Heart right ventricle (tissue), 16 donors: Measurements from ENCODE around the gene CD33. TPM values are rescaled to one million over a fixed set of nuclear protein-coding genes. Genes with fewer than 3 reads are reported as not detected.

ENCODE experiments used
- ATAC-seq, 8 donors: fragments of 200-7000 bp; cut with Tn5 transposase; one replicate each; pipeline ENCODE4 v1.9.1; 2020; ENCODE audit warnings: mild to moderate bottlenecking in 8 of 8, moderate library complexity in 8 of 8, moderate number of reproducible peaks in 1 of 8
- DNase-seq, 2 donors: peaks; one replicate each; pipeline ENCODE4 v3.0.0-alpha.2; 2020
- H3K27ac ChIP-seq, 10 donors: fragments of 200-600 bp; sonication (generic) in 2 of 10; one replicate each; pipeline versions ENCODE4 v1.5.0 to v1.8.0; 2020 to 2022; ENCODE audit warnings: mild to moderate bottlenecking in 3 of 10
- H3K27me3 ChIP-seq, 7 donors: fragments of 200-600 bp; one replicate each; pipeline ENCODE4 v1.8.0; 2021 to 2022; ENCODE audit warnings: mild to moderate bottlenecking in 2 of 7
- H3K36me3 ChIP-seq, 9 donors: fragments of 200-600 bp; sonication (generic) in 1 of 9; one replicate each; pipeline versions ENCODE4 v1.5.0 to v1.8.0; 2020 to 2022; ENCODE audit warnings: mild to moderate bottlenecking in 2 of 9
- H3K4me1 ChIP-seq, 9 donors: fragments of 200-600 bp; sonication (generic) in 1 of 9; one replicate each; pipeline versions ENCODE4 v1.5.0 to v1.8.0; 2020 to 2022; ENCODE audit warnings: mild to moderate bottlenecking in 4 of 9
- H3K4me3 ChIP-seq, 10 donors: fragments of 200-600 bp; sonication (generic) in 2 of 10; one replicate each; pipeline versions ENCODE4 v1.5.0 to v1.8.0; 2020 to 2022; ENCODE audit warnings: mild to moderate bottlenecking in 7 of 10, moderate library complexity in 2 of 10
- H3K9me3 ChIP-seq, 11 donors: fragments of 200-600 bp in 10 of 11; sonication (generic) in 2 of 11; one replicate each; pipeline versions ENCODE4 v1.5.0 to v1.8.0; 2013 to 2022; ENCODE audit warnings: mild to moderate bottlenecking in 2 of 11, control low read depth in 1 of 11, moderate library complexity in 1 of 11
- CTCF ChIP-seq, 9 donors: fragments of 200-600 bp; sonication (generic) in 2 of 9; IDR thresholded peaks; one replicate each; pipeline versions ENCODE4 v1.5.0 to v1.8.0; 2021 to 2022; ENCODE audit warnings: antibody characterized with exemption in 9 of 9, mild to moderate bottlenecking in 5 of 9, moderate library complexity in 1 of 9
- WGBS, 2 donors: extraction: QIAGEN DNeasy Blood & Tissue Kit; methylation state at CpG; one replicate each; pipeline ENCODE4 v1.1.7; 2013; ENCODE audit warnings: inconsistent platforms in 1 of 2; 5-methylcytosine and 5-hydroxymethylcytosine counted together
- intact Hi-C, 10 donors: fragments of 100-400 bp; cut with DNase I; formaldehyde crosslinking; loops; one replicate each; pipeline versions ENCODE4 v1.11.1 to v1.14.2; 2022
- polyA plus RNA-seq, 2 donors: library from polyadenylated mRNA; stranded (reverse); fragments of 200-250 nt; gene quantifications; one replicate each; pipeline ENCODE4 v1.2.3, GENCODE V29; 2013
- total RNA-seq, 10 donors: library from RNA; stranded (reverse); fragmentation: NEBNext Ultra II Directional in 3 of 10; extraction: Animal tissue kit (Norgen Biotek cat#: 25700) in 3 of 10; gene quantifications; one replicate each; pipeline versions ENCODE4 v1.2.1 to v1.2.4, GENCODE V29; 2021 to 2023
- donor health status: Arrhythmogenic right ventricular cardiomyopathy.
- donor health status: ischemic (EF 13 %, LVEDD 7.1; RV severe dilation, severe dysfunction).
- donor health status: healthy with polysubstance abuse.
- donor health status: DM: no; HTN: yes; CAD: no.
- donor health status: DM: no; HTN: no; CAD: no.
- donor health status: ischemic (EF 25% LVEDD 6.9; RV normal size, moderate dysfunction).
- donor health status: ischemic (EF 25% LVEDD 5.7; RV mildly dilated, moderate dysfunction).
- donor health status: healthy.
- donor health status: DM: yes; HTN: yes; CAD: no.
- donor health status: Ischemic cardiomyopathy.
- donor health status: ischemic (EF 35%, LVEDD 5.7; RV mildly dilated, moderate dysfunction).
- donor health status: nonischemic (EF 11% LVEDD 7.7; RV severe dilation, severe dysfunction).
- donor health status: DM: yes; HTN: yes; CAD: no.
- donor health status: PGD.
- donor health status: ischemic (EF 29% LVEDD 5.4; RV normal size, mild dysfunction).
- donor health status: nonischemic (EF 23%, LVEDD 6.1; RV moderate dilation, normal function).

Gene CD33
- total and polyA plus RNA-seq, 12 donors: 0.51 to 16.6 (median 2.0) TPM

DNA sequence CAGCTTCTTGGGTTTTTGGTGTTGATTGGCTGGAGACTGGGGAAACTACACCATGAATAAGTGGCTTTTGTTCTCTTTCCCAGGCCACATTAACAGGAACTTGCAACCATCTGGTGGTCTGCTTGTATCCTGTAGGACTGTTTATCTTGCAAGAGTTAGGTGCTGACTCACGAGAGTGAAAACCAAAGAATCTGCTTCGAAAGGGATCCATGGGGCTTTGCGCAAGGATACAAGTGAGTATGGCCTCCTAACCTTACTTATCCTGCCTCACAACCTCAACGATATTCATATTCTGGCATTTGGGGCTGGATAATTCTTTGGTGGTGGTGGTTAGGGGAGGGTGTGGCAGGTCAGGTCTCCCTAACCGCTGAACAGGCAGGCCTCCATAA, 21.3 kb downstream of the CD33 start:
- ATAC-seq: peak in 2 of 8 donors; percentile 55 to 59
- Histone ChIP-seq H3K4me1 (peaks cover 0 to 55% (median 0%) of the 10 kb centered on the region in 9 donors), H3K4me3 (no peak overlapping the region), H3K9me3 (peaks cover 0 to 4% (median 0%) of the 10 kb centered on the region in 11 donors), H3K27me3 (peaks cover 0 to 16% (median 8%) of the 10 kb centered on the region in 7 donors), H3K27ac (peak overlapping the region in 1 of 10 donors; percentile 41), H3K36me3 (peaks cover 0 to under 1% (median 0%) of the 10 kb centered on the region in 9 donors)
- DNase-seq: no peak
- no peak for TF ChIP-seq CTCF (IDR thresholded peaks at IDR 0.05)
- 69 to 77% methylated on average over 5 of the region's 5 CpGs for whole genome bisulfite sequencing, 2 donors
- intact Hi-C loops: no loop called here

GRCh38 chr19:51247972-51248590, 23.2 kb downstream of the CD33 start:
- Histone ChIP-seq H3K36me3 (no peaks in the 10 kb centered on the region), H3K4me3 (no peak overlapping the region), H3K27me3 (peaks cover 0 to 16% (median 10%) of the 10 kb centered on the region in 7 donors), H3K9me3 (no peaks in the 10 kb centered on the region), H3K27ac (no peak overlapping the region), H3K4me1 (peaks cover 0 to 48% (median 0%) of the 10 kb centered on the region in 9 donors)
- no peak for ATAC-seq
- WGBS, 2 donors: 71 to 72% methylated on average over 7 of the region's 7 CpGs
- TF ChIP-seq CTCF (IDR thresholded peaks at IDR 0.05): no peak
- DNase-seq: no peak
- intact Hi-C loops: no loop called here

DNA sequence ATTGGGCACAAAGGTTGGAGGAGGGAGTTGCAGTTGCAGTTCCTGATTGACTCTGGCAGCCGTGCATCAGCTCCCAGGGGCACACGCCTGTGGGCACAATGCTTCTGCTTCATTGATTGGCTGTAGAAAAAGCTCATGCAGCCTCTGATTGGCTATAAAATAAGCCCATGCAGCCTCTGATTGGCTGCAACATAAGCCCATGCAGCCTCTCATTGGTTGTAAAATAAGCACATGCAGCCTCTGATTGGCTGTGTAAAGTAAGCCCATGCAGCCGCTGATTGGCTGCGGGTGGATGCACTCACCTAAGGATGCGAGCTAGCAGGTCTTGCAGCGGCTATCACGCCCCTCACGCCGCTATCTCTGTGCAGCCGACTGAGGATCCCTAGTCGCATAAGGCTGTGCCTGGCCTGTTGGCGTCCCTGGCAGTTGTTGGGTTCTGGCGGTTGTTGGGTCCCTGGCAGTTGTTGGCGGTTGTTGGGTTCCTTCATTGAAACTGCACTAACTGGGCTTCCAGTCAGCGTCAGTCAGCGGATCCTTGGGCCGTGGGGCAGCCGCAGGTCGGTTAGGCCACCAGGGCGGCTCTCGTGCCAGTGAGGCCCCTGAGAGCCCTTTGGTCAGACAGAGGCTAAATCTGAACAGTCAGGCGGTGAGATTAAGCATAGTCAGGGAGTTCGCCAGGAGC, 26.0 kb downstream of the CD33 start, which contains the start of gene SIGLECL1:
SIGLECL1 (plus strand) TSS at position 295 of the 682 bp plus-strand sequence. CDS start 12,993 bp downstream, outside the sequence.
- intact Hi-C loops: loop anchor here in 1 of 10 donors (10.0 kb wide), 1 partner anchor 96 kb away; no protein-coding TSS in a partner anchor
- Histone ChIP-seq H3K36me3 (no peaks in the 10 kb centered on the region), H3K4me3 (no peak within 1 kb of the TSS), H3K9me3 (no peaks in the 10 kb centered on the region), H3K4me1 (peaks cover 0 to 31% (median 0%) of the 10 kb centered on the region in 9 donors), H3K27ac (no peak within 1 kb of the TSS), H3K27me3 (peaks cover 0 to 22% (median 16%) of the 10 kb centered on the region in 7 donors)
- 91 to 93% methylated on average over 23 of the region's 23 CpGs for WGBS, 2 donors
- ATAC-seq (no peak), DNase-seq (no peak)
- TF ChIP-seq CTCF (IDR thresholded peaks at IDR 0.05): no peak

- no peak for ATAC-seq
- TF ChIP-seq CTCF (IDR thresholded peaks at IDR 0.05): no peak
- intact Hi-C loops: loop anchor here in 1 of 10 donors (10.0 kb wide), 1 partner anchor 97 kb away; no protein-coding TSS in a partner anchor
- H3K27me3 ChIP-seq: peaks cover 0 to 23% (median 16%) of the 10 kb centered on the region in 7 donors
- H3K36me3 ChIP-seq: no peaks in the 10 kb centered on the region
- peaks cover 0 to 28% (median 0%) of the 10 kb centered on the region in 9 donors for H3K4me1 ChIP-seq
- WGBS, 2 donors: 80 to 86% methylated on average over 9 of the region's 9 CpGs
- H3K4me3 ChIP-seq: no peak overlapping the region
- no peak for DNase-seq
- no peak overlapping the region for H3K27ac ChIP-seq
- H3K9me3 ChIP-seq: no peaks in the 10 kb centered on the region
Measured at GRCh38 chr19:51251468-51251820, 26.6 kb downstream of the CD33 start.
